SH-SY5Y (cell line): ENCODE measurements around the gene CACNA1F.

Experiments used
- GATA2 ChIP-seq: IDR thresholded peaks from 2 replicates; pipeline ENCODE4 v1.6.1; 2011; ENCODE audit warnings: mild to moderate bottlenecking, low read depth, low read length
- GATA3 ChIP-seq: IDR thresholded peaks from 2 replicates; pipeline ENCODE4 v1.6.1; 2011; ENCODE audit warnings: low read depth, mild to moderate bottlenecking, low read length, moderate library complexity

DNA sequence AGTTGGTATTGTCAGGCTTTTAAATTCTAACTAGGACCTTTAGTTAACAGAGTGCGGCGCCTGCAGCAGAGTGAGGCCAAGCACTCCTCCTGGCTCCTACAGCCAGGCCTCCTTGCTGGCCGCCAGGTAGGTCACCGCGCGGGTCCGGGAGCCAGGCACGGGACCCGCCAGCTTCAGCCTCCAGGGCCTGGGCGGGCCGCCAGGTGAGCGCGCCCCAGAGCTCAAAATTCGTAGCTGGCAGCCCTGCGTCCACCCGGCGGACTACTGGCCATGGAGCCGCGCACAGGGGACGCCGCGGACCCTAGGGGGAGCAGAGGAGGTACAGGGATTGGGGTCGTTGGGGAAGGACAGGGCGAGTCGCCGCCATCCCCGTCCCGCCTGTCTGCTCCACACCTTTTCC is 70.5 kb downstream of the CACNA1F start, which contains the start of gene MAGIX:
- TF ChIP-seq GATA2 (no peak), GATA3 (no peak)
